Measurements from ENCODE around the gene SBF1. TPM values are rescaled to one million over a fixed set of nuclear protein-coding genes. Genes with fewer than 3 reads are reported as not detected.

The SBF1 gene
- total and polyA plus RNA-seq, 2 of the 13 experiments (the other 11 are each of a cell fraction or from before 2014, with no cell fraction given), result 31.7 to 40.9 TPM

DNA sequence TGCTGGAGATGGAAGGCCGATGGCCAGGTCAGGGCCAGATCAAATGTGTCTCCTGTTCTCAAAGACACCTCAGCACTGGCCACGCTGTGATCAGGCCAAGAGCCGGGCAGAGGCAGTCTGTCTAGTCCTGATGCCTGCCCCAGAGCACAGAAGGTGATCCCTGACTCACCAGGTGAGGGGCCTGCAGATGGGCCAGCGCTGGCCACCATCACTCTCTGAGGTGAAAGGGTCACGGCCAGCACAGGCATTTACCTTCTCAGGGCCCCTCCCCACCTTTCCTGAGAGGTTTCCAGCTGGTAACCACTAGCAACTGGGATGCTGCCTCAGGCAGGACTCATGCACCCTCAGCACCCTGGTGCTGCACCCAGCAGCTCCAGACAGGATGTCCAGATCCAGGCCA lies 2.9 kb downstream of the SBF1 start:
- in situ Hi-C loops (cut with HindIII; ENCODE audit: extremely low pct_ligation_motif_present, low pct_unique_long_range_greater_than_20kb), result no loop called here
- POLR2A ChIA-PET, result no interaction called here
- TF ChIP-seq KDM2A (CRISPR knock-in tag; IDR thresholded peaks at IDR 0.05; ENCODE audit: borderline replicate concordance, low read depth) (no peak), SKI (IDR thresholded peaks at IDR 0.05; ENCODE audit: partially characterized antibody) (no peak), ZNF510 (CRISPR knock-in tag; IDR thresholded peaks at IDR 0.05; ENCODE audit: low read depth) (no peak), KLF11 (CRISPR knock-in tag; IDR thresholded peaks at IDR 0.05) (no peak), FOSL2 (CRISPR knock-in tag; IDR thresholded peaks at IDR 0.05) (no peak), CHD4 (IDR thresholded peaks at IDR 0.05; ENCODE audit: borderline replicate concordance, low read length) (no peak), SOX6 (IDR thresholded peaks at IDR 0.05) (no peak), SOX6 (CRISPR knock-in tag; IDR thresholded peaks at IDR 0.05) (no peak), WIZ (CRISPR knock-in tag; IDR thresholded peaks at IDR 0.05) (no peak), ZNF839 (CRISPR knock-in tag; IDR thresholded peaks at IDR 0.05; ENCODE audit: borderline replicate concordance) (no peak), ARNT (IDR thresholded peaks at IDR 0.05) (no peak)
- TF ChIP-seq, protein P1, sequence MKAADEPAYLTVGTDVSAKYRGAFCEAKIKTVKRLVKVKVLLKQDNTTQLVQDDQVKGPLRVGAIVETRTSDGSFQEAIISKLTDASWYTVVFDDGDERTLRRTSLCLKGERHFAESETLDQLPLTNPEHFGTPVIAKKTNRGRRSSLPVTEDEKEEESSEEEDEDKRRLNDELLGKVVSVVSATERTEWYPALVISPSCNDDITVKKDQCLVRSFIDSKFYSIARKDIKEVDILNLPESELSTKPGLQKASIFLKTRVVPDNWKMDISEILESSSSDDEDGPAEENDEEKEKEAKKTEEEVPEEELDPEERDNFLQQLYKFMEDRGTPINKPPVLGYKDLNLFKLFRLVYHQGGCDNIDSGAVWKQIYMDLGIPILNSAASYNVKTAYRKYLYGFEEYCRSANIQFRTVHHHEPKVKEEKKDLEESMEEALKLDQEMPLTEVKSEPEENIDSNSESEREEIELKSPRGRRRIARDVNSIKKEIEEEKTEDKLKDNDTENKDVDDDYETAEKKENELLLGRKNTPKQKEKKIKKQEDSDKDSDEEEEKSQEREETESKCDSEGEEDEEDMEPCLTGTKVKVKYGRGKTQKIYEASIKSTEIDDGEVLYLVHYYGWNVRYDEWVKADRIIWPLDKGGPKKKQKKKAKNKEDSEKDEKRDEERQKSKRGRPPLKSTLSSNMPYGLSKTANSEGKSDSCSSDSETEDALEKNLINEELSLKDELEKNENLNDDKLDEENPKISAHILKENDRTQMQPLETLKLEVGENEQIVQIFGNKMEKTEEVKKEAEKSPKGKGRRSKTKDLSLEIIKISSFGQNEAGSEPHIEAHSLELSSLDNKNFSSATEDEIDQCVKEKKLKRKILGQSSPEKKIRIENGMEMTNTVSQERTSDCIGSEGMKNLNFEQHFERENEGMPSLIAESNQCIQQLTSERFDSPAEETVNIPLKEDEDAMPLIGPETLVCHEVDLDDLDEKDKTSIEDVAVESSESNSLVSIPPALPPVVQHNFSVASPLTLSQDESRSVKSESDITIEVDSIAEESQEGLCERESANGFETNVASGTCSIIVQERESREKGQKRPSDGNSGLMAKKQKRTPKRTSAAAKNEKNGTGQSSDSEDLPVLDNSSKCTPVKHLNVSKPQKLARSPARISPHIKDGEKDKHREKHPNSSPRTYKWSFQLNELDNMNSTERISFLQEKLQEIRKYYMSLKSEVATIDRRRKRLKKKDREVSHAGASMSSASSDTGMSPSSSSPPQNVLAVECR (CRISPR knock-in tag; IDR thresholded peaks at IDR 0.05; ENCODE audit: borderline replicate concordance), result no peak
- TF ChIP-seq, protein P2, sequence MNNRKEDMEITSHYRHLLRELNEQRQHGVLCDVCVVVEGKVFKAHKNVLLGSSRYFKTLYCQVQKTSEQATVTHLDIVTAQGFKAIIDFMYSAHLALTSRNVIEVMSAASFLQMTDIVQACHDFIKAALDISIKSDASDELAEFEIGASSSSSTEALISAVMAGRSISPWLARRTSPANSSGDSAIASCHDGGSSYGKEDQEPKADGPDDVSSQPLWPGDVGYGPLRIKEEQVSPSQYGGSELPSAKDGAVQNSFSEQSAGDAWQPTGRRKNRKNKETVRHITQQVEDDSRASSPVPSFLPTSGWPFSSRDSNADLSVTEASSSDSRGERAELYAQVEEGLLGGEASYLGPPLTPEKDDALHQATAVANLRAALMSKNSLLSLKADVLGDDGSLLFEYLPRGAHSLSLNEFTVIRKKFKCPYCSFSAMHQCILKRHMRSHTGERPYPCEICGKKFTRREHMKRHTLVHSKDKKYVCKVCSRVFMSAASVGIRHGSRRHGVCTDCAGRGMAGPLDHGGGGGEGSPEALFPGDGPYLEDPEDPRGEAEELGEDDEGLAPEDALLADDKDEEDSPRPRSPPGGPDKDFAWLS (CRISPR knock-in tag; IDR thresholded peaks at IDR 0.05; ENCODE audit: borderline replicate concordance), result no peak
- TF ChIP-seq, protein P3, sequence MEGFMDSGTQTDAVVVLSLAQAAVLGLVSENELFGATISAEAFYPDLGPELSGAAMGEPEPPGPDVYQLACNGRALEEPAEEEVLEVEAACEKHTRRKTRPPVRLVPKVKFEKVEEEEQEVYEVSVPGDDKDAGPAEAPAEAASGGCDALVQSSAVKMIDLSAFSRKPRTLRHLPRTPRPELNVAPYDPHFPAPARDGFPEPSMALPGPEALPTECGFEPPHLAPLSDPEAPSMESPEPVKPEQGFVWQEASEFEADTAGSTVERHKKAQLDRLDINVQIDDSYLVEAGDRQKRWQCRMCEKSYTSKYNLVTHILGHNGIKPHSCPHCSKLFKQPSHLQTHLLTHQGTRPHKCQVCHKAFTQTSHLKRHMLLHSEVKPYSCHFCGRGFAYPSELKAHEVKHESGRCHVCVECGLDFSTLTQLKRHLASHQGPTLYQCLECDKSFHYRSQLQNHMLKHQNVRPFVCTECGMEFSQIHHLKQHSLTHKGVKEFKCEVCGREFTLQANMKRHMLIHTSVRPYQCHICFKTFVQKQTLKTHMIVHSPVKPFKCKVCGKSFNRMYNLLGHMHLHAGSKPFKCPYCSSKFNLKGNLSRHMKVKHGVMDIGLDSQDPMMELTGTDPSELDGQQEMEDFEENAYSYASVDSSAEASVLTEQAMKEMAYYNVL (CRISPR knock-in tag; IDR thresholded peaks at IDR 0.05; ENCODE audit: borderline replicate concordance), result no peak
- TF ChIP-seq, protein P4, sequence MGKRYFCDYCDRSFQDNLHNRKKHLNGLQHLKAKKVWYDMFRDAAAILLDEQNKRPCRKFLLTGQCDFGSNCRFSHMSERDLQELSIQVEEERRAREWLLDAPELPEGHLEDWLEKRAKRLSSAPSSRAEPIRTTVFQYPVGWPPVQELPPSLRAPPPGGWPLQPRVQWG (CRISPR knock-in tag; IDR thresholded peaks at IDR 0.05; ENCODE audit: borderline replicate concordance, low read depth), result no peak
- TF ChIP-seq, protein P5, sequence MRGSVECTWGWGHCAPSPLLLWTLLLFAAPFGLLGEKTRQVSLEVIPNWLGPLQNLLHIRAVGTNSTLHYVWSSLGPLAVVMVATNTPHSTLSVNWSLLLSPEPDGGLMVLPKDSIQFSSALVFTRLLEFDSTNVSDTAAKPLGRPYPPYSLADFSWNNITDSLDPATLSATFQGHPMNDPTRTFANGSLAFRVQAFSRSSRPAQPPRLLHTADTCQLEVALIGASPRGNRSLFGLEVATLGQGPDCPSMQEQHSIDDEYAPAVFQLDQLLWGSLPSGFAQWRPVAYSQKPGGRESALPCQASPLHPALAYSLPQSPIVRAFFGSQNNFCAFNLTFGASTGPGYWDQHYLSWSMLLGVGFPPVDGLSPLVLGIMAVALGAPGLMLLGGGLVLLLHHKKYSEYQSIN (CRISPR knock-in tag; IDR thresholded peaks at IDR 0.05; ENCODE audit: borderline replicate concordance), result no peak

More for the DNA sequence above, 2.9 kb downstream of the SBF1 start:
- H2AFZ ChIP-seq (ENCODE audit: low read length), result no peak overlapping the region
- no peak for FAIRE-seq
- DNase-seq (ENCODE audit: low spot score), result no peak
- peaks cover 55% of the 10 kb centered on the region for H3K4me1 ChIP-seq (ENCODE audit: insufficient read depth, low read length)
- no peaks in the 10 kb centered on the region for H3K9me3 ChIP-seq (ENCODE audit: low read length)
- no peak overlapping the region for H3K9ac ChIP-seq (ENCODE audit: insufficient read depth, low read depth, low read length)
- no peak overlapping the region for H3K27ac ChIP-seq (ENCODE audit: extremely low read length, insufficient read depth, low read length)
- peaks cover 50% of the 10 kb centered on the region for H3K79me2 ChIP-seq (ENCODE audit: insufficient read depth, low read length)
- ATAC-seq, result no peak
- WGBS (ENCODE audit: low lambda C conversion rate), result 100% methylated on average over 3 of the region's 5 CpGs
- no TSS peak for BruUV-seq (replicated peaks)
- peaks cover 6% of the 10 kb centered on the region in 2 experiments; a peak in 4 of 5 replicates for H3K36me3 ChIP-seq (replicated peaks in 1 of 2; ENCODE audit: control insufficient read depth in 1 of 2, insufficient read depth in 2 of 2, low read length in 2 of 2)
- peaks cover 35% of the 10 kb centered on the region for H4K20me1 ChIP-seq (ENCODE audit: insufficient read depth, low read length)
- intact Hi-C loops (cut with micrococcal nuclease; ENCODE audit: unreplicated experiment), result no loop called here
- H3K4me3 ChIP-seq (replicated peaks in 1 of 3; ENCODE audit: insufficient read depth in 1 of 3, low read depth in 2 of 3, low read length in 3 of 3), result no peak overlapping the region
- H3K4me2 ChIP-seq (ENCODE audit: low read depth, low read length), result no peak overlapping the region
- H3K27me3 ChIP-seq (ENCODE audit: control insufficient read depth in 1 of 2, insufficient read depth in 2 of 2, low read length in 2 of 2), result no peaks in the 10 kb centered on the region
- CTCF ChIA-PET (ENCODE audit: low intra/inter-chr PET ratio, low total read pairs), result no interaction called here

Data from HepG2 (cell line).